ENCODE measurements around the gene NUDT16L1. TPM values are rescaled to one million over a fixed set of nuclear protein-coding genes. Genes with fewer than 3 reads are reported as not detected.
A peak's percentile ranks its signal among the peaks of the same experiment; 100 is the strongest.

NUDT16L1 gene
- total RNA-seq, 2 experiments from 2014 or later, result 14.9 to 15.9 TPM

DNA sequence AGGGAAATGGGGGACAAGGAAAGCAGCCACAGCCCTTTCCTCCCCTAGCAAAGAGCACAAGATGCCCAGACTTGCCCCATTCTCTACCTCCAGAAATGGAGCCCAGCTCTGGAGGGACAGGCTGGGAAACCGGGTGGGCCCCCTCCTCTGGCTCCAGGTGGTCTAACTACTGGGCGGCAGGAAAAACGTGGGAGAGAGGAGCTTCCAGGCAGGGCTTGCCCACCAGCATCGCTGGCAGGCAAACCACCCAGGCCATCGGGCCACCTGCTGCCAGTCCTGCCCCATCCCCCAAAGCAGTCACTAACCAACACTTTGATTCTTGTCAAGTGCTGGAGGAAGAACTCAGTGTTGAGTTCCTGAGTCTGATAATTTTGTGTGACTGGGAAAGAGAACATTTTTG lies 25.1 kb downstream of the NUDT16L1 start:
- ChIA-PET CTCF (ENCODE audit: unreplicated experiment) (no interaction called here), POLR2A (no interaction called here)
- Histone ChIP-seq H3K79me2 (ENCODE audit: insufficient read depth, low read depth, low read length) (no peaks in the 10 kb centered on the region), H3K9me2 (ENCODE audit: insufficient read depth, low read length) (no peaks in the 10 kb centered on the region), H3K27ac (ENCODE audit: low read depth, low read length, poor library complexity, severe bottlenecking) (peak overlapping the region; percentile 61), H3K9me3 (ENCODE audit: low read length) (no peaks in the 10 kb centered on the region), H4K20me1 (ENCODE audit: insufficient read depth, low read length) (no peaks in the 10 kb centered on the region), H3K36me3 (ENCODE audit: insufficient read depth, low read length) (peaks cover 20% of the 10 kb centered on the region; the same call in 1 of the 2 replicates), H3K4me2 (ENCODE audit: low read length) (peak overlapping the region; percentile 64), H3K4me3 (ENCODE audit: low read depth, low read length, poor library complexity, severe bottlenecking) (peak overlapping the region; percentile 31), H3K4me1 (ENCODE audit: insufficient read depth, low read length, poor library complexity, severe bottlenecking) (peaks cover 17% of the 10 kb centered on the region), H2AFZ (ENCODE audit: low read length) (peak overlapping the region; percentile 41; the same call in 1 of the 2 replicates)
- BruUV-seq (replicated peaks), result no TSS peak
- intact Hi-C loops (cut with micrococcal nuclease; ENCODE audit: unreplicated experiment), result no loop called here
- TF ChIP-seq, protein P1, sequence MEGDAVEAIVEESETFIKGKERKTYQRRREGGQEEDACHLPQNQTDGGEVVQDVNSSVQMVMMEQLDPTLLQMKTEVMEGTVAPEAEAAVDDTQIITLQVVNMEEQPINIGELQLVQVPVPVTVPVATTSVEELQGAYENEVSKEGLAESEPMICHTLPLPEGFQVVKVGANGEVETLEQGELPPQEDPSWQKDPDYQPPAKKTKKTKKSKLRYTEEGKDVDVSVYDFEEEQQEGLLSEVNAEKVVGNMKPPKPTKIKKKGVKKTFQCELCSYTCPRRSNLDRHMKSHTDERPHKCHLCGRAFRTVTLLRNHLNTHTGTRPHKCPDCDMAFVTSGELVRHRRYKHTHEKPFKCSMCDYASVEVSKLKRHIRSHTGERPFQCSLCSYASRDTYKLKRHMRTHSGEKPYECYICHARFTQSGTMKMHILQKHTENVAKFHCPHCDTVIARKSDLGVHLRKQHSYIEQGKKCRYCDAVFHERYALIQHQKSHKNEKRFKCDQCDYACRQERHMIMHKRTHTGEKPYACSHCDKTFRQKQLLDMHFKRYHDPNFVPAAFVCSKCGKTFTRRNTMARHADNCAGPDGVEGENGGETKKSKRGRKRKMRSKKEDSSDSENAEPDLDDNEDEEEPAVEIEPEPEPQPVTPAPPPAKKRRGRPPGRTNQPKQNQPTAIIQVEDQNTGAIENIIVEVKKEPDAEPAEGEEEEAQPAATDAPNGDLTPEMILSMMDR (conservative IDR thresholded peaks at IDR 0.05; ENCODE audit: low read length), result no peak
- TF ChIP-seq EZH2phosphoT487 (IDR thresholded peaks at IDR 0.05; ENCODE audit: borderline replicate concordance, low read depth, low read length), result no peak
- peak; percentile 42 for DNase-seq (ENCODE audit: low spot score)

DNA sequence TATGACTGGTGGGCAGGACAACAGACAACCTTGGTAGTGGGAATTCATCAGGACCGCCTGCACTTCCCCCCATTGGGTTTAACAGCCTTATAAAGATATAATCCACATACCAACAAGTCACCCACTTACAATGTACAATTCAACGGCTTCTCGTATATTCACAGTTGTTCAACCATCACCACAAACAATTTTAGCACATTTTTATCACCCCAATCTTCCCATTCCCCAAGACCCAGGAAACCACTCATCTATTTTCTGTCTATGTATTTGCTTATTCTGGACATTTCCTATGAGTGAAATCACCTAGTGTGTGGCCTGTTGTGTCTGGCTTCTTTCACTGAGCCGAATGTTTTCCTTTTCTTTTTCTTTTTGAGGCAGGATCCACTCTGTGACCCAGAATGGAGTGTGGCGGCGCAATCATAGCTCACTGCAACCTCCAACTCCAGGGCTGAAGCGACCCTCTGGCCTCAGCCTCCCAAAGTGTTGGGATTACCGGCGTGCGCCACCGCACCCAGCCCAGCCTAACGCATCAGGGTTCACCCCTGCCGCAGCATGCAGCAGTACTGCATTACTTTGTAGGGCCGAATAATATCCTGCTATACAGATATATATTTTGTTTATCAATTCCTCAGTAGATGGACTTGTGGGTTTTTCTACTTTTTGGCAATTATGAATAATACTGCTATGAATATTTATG lies 29.9 kb downstream of the NUDT16L1 start:
- CTCF ChIA-PET (ENCODE audit: unreplicated experiment), result no interaction called here
- H3K9me3 ChIP-seq (ENCODE audit: low read length), result no peaks in the 10 kb centered on the region
- BruUV-seq (replicated peaks), result no TSS peak
- intact Hi-C loops (cut with micrococcal nuclease; ENCODE audit: unreplicated experiment), result no loop called here
- H3K4me3 ChIP-seq (ENCODE audit: low read depth, low read length, poor library complexity, severe bottlenecking), result no peak overlapping the region
- no peaks in the 10 kb centered on the region for H3K79me2 ChIP-seq (ENCODE audit: insufficient read depth, low read depth, low read length)
- POLR2A ChIA-PET, result no interaction called here
- TF ChIP-seq, protein P1 (conservative IDR thresholded peaks at IDR 0.05; ENCODE audit: low read length), result no peak
- TF ChIP-seq EZH2phosphoT487 (IDR thresholded peaks at IDR 0.05; ENCODE audit: borderline replicate concordance, low read depth, low read length), result no peak
- H2AFZ ChIP-seq (ENCODE audit: low read length), result no peak overlapping the region
- H4K20me1 ChIP-seq (ENCODE audit: insufficient read depth, low read length), result no peaks in the 10 kb centered on the region
- H3K9me2 ChIP-seq (ENCODE audit: insufficient read depth, low read length), result no peaks in the 10 kb centered on the region
- DNase-seq (ENCODE audit: low spot score), result no peak
- no peak overlapping the region for H3K4me2 ChIP-seq (ENCODE audit: low read length)
- peaks cover 14% of the 10 kb centered on the region for H3K4me1 ChIP-seq (ENCODE audit: insufficient read depth, low read length, poor library complexity, severe bottlenecking)
- no peak overlapping the region for H3K27ac ChIP-seq (ENCODE audit: low read depth, low read length, poor library complexity, severe bottlenecking)
- H3K36me3 ChIP-seq (ENCODE audit: insufficient read depth, low read length), result peaks cover 16% of the 10 kb centered on the region; the same call in 1 of the 2 replicates

DNA sequence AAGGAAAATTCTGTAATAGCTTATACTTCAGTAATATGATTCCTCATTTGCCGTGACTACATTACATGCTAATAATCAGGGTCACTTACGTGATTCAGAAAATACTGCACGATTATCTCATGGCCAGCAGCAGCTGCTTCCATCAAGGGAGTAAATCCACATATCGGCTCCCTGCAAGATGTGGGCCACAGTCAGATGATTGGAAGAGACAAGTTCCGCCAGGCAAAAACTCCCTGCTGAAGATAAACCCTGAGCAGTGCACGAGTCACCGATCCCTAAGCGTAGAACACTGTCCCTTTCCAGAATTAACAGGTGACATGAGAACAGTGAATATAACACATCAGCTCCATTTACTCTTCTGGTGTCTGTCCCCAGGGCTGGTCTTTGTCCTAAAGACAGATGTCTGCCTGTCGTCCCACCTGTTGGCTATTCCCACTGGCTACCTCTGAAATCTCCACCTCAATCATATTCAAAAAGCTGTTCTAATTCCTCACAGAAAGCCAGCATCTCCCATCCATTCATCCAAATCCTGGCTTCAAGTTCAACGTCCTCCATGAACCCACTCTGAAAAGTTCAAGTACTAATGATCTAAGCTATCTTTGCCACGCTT lies 31.4 kb downstream of the NUDT16L1 start:
- Histone ChIP-seq H3K4me3 (ENCODE audit: low read depth, low read length, poor library complexity, severe bottlenecking) (no peak overlapping the region), H4K20me1 (ENCODE audit: insufficient read depth, low read length) (no peaks in the 10 kb centered on the region), H3K79me2 (ENCODE audit: insufficient read depth, low read depth, low read length) (no peaks in the 10 kb centered on the region), H3K36me3 (ENCODE audit: insufficient read depth, low read length) (peaks cover 19% of the 10 kb centered on the region; the same call in 1 of the 2 replicates), H2AFZ (ENCODE audit: low read length) (no peak overlapping the region), H3K9me2 (ENCODE audit: insufficient read depth, low read length) (no peaks in the 10 kb centered on the region), H3K9me3 (ENCODE audit: low read length) (no peaks in the 10 kb centered on the region), H3K4me1 (ENCODE audit: insufficient read depth, low read length, poor library complexity, severe bottlenecking) (no peaks in the 10 kb centered on the region), H3K4me2 (ENCODE audit: low read length) (no peak overlapping the region), H3K27ac (ENCODE audit: low read depth, low read length, poor library complexity, severe bottlenecking) (no peak overlapping the region)
- no TSS peak for BruUV-seq (replicated peaks)
- no peak for DNase-seq (ENCODE audit: low spot score)
- CTCF ChIA-PET (ENCODE audit: unreplicated experiment), result interaction anchor here (0.5 kb wide), 1 partner anchor 304 kb away, joined by 9 read pairs; no protein-coding TSS in a partner anchor
- POLR2A ChIA-PET, result interaction anchor here (0.6 kb wide), 1 partner anchor 21 kb away, joined by 5 read pairs; no protein-coding TSS in a partner anchor
- intact Hi-C loops (cut with micrococcal nuclease; ENCODE audit: unreplicated experiment), result no loop called here
- TF ChIP-seq, protein P1 (conservative IDR thresholded peaks at IDR 0.05; ENCODE audit: low read length), result no peak
- no peak for TF ChIP-seq EZH2phosphoT487 (IDR thresholded peaks at IDR 0.05; ENCODE audit: borderline replicate concordance, low read depth, low read length)
